ENCODE results near the gene C10orf88. TPM values are rescaled to one million over a fixed set of nuclear protein-coding genes. Genes with fewer than 3 reads are reported as not detected.

Gene C10orf88
- total and polyA plus RNA-seq, 2 of the 8 experiments (the other 6 are each of a cell fraction or from before 2014, with no cell fraction given): 3.2 to 11.0 TPM

DNA sequence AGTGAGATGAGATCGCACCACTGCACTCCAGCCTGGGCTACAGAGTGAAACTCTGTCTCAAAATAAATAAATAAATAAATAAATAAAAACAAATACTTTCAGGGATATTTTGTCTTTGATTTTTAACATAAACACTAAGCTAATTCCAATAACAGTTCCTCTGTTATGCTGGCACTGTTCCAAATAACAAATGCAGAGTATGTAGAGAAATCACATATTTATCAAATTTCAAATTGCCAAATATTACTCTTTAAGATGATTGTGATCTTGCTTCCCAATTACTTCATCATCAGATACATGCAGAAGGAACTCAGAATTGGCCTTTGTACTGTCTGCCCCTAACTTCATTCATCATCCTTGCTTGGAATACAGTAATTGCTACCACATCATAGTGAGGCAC lies 23.9 kb downstream of the C10orf88 start:
- ChIA-PET POLR2A (ENCODE audit: partially characterized antibody) (no interaction called here), CTCF (ENCODE audit: partially characterized antibody) (no interaction called here)
- DNase-seq (ENCODE audit: low read depth in 1 of 2, low spot score in 2 of 2) (no peak), FAIRE-seq (no peak)
- no peak overlapping the region for H2BK5ac ChIP-seq (ENCODE audit: low read depth, low read length)
- no peak for TF ChIP-seq SP4 (IDR thresholded peaks at IDR 0.05; ENCODE audit: low read length)
- no peak for TF ChIP-seq ZNF274 (IDR thresholded peaks at IDR 0.05; ENCODE audit: borderline replicate concordance, extremely low read depth, low read length)
- no peak for TF ChIP-seq EP300 (IDR thresholded peaks at IDR 0.05; ENCODE audit: borderline replicate concordance in 1 of 2, low read depth in 2 of 2, low read length in 2 of 2)
- no peak for TF ChIP-seq CBX5 (IDR thresholded peaks at IDR 0.05; ENCODE audit: low read depth, low read length)
- TF ChIP-seq PHF8 (conservative IDR thresholded peaks at IDR 0.05; ENCODE audit: low read depth, low read length): no peak
- no peak for TF ChIP-seq RAD21 (IDR thresholded peaks at IDR 0.05 in 1 of 2, conservative IDR thresholded peaks at IDR 0.05 in 1 of 2; ENCODE audit: low read depth in 2 of 2, low read length in 2 of 2)
- TF ChIP-seq HDAC2 (IDR thresholded peaks at IDR 0.05; ENCODE audit: borderline replicate concordance in 1 of 2, low read depth in 2 of 2, low read length in 2 of 2): no peak
- no peak for TF ChIP-seq RBBP5 (IDR thresholded peaks at IDR 0.05; ENCODE audit: borderline replicate concordance, low read depth, low read length)
- no peak for TF ChIP-seq CREB1 (IDR thresholded peaks at IDR 0.05)
- no peaks in the 10 kb centered on the region for H4K20me1 ChIP-seq (replicated peaks in 1 of 2; ENCODE audit: control insufficient read depth in 1 of 2, insufficient read depth in 2 of 2, low read length in 2 of 2)
- H2AK5ac ChIP-seq (ENCODE audit: low read depth, low read length): no peak overlapping the region
- no peak overlapping the region for H3K14ac ChIP-seq (ENCODE audit: insufficient read length)
- H3K4ac ChIP-seq (replicated peaks; ENCODE audit: insufficient read length, low read depth, low read length): no peak overlapping the region
- H3K4me3 ChIP-seq (ENCODE audit: extremely low read depth in 1 of 4, insufficient read depth in 2 of 4, low read depth in 3 of 4, low read length in 4 of 4): no peak overlapping the region
- 95% methylated on average over 1 of the region's 1 CpG; no CpG with 5 or more reads in 1 of the 2 experiments for WGBS, 2 experiments (ENCODE audit: extremely low coverage in 1 of 2, insufficient coverage in 1 of 2, insufficient read length in 1 of 2, insufficient replicate concordance in 2 of 2, low coverage in 1 of 2, low lambda C conversion rate in 2 of 2, missing lambda C conversion rate in 1 of 2)
- no peak overlapping the region for H2BK120ac ChIP-seq (replicated peaks; ENCODE audit: low read depth, low read length)
- H3K4me2 ChIP-seq (ENCODE audit: insufficient read depth in 1 of 2, low read depth in 2 of 2, low read length in 2 of 2): no peak overlapping the region
- no peaks in the 10 kb centered on the region for H3K23me2 ChIP-seq (ENCODE audit: low read depth, low read length)
- no peak overlapping the region for H4K8ac ChIP-seq (ENCODE audit: extremely low read depth, insufficient read depth, low read length)
- no peaks in the 10 kb centered on the region for H3K27me3 ChIP-seq (replicated peaks in 1 of 4; ENCODE audit: control insufficient read depth in 3 of 4, extremely low read depth in 1 of 4, insufficient read depth in 3 of 4, low read length in 3 of 4)
- no peak overlapping the region for H3K23ac ChIP-seq (ENCODE audit: insufficient read length)
- H3K36me3 ChIP-seq (ENCODE audit: control insufficient read depth in 2 of 4, insufficient read depth in 4 of 4, low read length in 3 of 4): no peaks in the 10 kb centered on the region; a peak in 2 of 8 replicates
- H3K79me1 ChIP-seq (ENCODE audit: low read depth, low read length): no peaks in the 10 kb centered on the region
- H3K9me3 ChIP-seq (ENCODE audit: insufficient read depth in 2 of 2, low read depth in 1 of 2, low read length in 1 of 2): no peaks in the 10 kb centered on the region
- no peaks in the 10 kb centered on the region for H3K4me1 ChIP-seq (replicated peaks in 1 of 4; ENCODE audit: control insufficient read depth in 3 of 4, insufficient read depth in 4 of 4, low read length in 3 of 4)
- H4K5ac ChIP-seq (ENCODE audit: insufficient read length, low read depth, low read length): no peak overlapping the region
- no peak overlapping the region for H3K9ac ChIP-seq (replicated peaks in 1 of 4; ENCODE audit: extremely low read depth in 1 of 4, low read depth in 3 of 4, low read length in 3 of 4)
- no peak overlapping the region for H2BK20ac ChIP-seq (ENCODE audit: low read length)
- H4K91ac ChIP-seq (replicated peaks; ENCODE audit: insufficient read length, low read length): no peak overlapping the region
- no peak overlapping the region for H2BK15ac ChIP-seq (ENCODE audit: low read length)
- no peak overlapping the region for H3K18ac ChIP-seq (ENCODE audit: extremely low read depth, low read length)
- no peak overlapping the region for H2BK12ac ChIP-seq (ENCODE audit: low read depth, low read length)
- H3K79me2 ChIP-seq (ENCODE audit: control insufficient read depth in 1 of 2, insufficient read depth in 2 of 2, low read length in 2 of 2): no peaks in the 10 kb centered on the region
- no peak overlapping the region for H3K56ac ChIP-seq (replicated peaks; ENCODE audit: insufficient read length, low read depth, low read length)
- no peak overlapping the region for H3K27ac ChIP-seq (ENCODE audit: low read depth, low read length)
- no peak overlapping the region for H2AFZ ChIP-seq (ENCODE audit: low read length)
